ENCODE results near the gene PRR5.

PRR5 gene

DNA sequence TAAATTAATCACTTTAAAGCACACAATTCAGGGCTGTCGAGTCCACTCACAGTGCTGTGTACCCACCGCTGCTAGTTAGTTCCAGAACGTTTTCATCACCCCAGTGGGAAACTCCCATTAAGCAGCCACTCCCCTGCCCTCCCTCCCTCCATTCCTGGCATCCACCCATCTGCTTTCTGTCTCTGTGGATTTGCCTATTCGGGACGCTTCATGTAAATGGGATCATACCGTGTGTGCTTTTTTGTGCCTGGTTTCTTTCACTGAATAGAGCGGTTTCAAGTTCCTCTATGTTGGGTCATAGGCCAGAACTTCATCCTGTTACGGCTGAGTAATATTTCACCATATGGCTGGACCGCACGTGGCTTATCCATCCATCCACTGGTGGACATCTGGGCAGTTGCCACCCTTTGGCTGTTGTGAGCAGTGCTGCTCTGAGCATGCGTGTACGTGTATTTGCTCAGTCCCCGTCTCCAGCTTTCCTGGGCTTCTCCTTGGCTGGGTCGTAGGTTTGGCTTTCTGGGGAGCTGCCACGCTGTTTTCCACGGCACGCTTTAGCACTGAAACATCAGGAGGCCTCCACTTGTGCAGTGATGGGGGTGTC is 80.5 kb downstream of the PRR5 start:
- no peak overlapping the region for H3K4me3 ChIP-seq (ENCODE audit: low read depth, low read length)
- peaks cover 11% of the 10 kb centered on the region for H3K36me3 ChIP-seq (ENCODE audit: control insufficient read depth, insufficient read depth, low read length)
- no peaks in the 10 kb centered on the region for H3K9me3 ChIP-seq (ENCODE audit: control insufficient read depth, insufficient read depth, low read length)
- H3K4me1 ChIP-seq (ENCODE audit: control insufficient read depth, insufficient read depth, low read length) = peaks cover 3% of the 10 kb centered on the region; the same call in 1 of the 2 replicates
- no peak overlapping the region for H3K9ac ChIP-seq (ENCODE audit: low read depth, low read length)
- H3K27ac ChIP-seq (ENCODE audit: low read depth, low read length) = no peak overlapping the region
- no peaks in the 10 kb centered on the region for H3K27me3 ChIP-seq (ENCODE audit: control insufficient read depth, insufficient read depth, low read length)

DNA sequence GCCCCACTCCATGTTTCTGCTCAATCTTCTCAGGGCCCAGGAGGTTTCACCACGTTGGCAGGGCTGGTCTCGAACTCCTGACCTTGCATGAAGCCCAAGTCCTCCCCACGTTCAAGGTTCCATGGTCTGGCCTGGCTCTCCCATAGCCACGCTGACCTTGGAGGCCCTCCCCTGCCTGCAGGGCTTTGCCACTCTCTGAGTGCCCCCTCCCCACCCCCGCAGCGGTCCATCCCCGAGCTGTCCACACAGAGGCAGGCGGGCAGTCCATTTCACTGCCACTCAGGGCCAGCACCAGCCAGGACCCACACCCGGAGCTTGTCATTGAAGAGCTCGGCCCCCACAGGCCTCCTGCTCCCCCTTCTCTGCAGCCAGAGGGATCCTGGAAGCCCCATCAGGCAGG is 81.1 kb downstream of the PRR5 start:
- Histone ChIP-seq H3K9me3 (ENCODE audit: control insufficient read depth, insufficient read depth, low read length) (no peaks in the 10 kb centered on the region), H3K27ac (ENCODE audit: low read depth, low read length) (no peak overlapping the region), H3K27me3 (ENCODE audit: control insufficient read depth, insufficient read depth, low read length) (no peaks in the 10 kb centered on the region), H3K9ac (ENCODE audit: low read depth, low read length) (no peak overlapping the region), H3K36me3 (ENCODE audit: control insufficient read depth, insufficient read depth, low read length) (peaks cover 14% of the 10 kb centered on the region), H3K4me3 (ENCODE audit: low read depth, low read length) (no peak overlapping the region), H3K4me1 (ENCODE audit: control insufficient read depth, insufficient read depth, low read length) (peaks cover 3% of the 10 kb centered on the region; the same call in 1 of the 2 replicates)

DNA sequence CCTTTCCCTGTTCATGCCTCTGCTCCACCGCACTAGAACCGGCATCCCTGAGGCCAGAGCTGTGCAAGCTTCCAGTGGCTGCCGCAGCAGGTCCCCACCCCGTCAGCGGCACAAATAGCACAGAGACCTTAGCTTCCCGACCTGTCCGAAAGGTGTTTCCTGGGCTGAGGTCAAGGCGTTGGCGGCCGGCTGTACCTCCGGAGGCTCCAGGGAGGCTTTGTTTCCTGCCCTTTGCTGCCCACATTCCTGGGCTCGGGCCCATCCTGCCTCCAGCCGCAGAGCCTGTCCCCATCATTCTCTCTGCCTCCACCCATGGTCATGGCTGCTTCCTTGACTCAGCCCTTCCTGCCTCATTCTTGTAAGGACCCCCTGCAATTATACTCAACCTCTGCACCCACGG is 81.6 kb downstream of the PRR5 start:
- no peak overlapping the region for H3K27ac ChIP-seq (ENCODE audit: low read depth, low read length)
- peaks cover 14% of the 10 kb centered on the region for H3K36me3 ChIP-seq (ENCODE audit: control insufficient read depth, insufficient read depth, low read length)
- peaks cover 3% of the 10 kb centered on the region; the same call in 1 of the 2 replicates for H3K4me1 ChIP-seq (ENCODE audit: control insufficient read depth, insufficient read depth, low read length)
- H3K9ac ChIP-seq (ENCODE audit: low read depth, low read length) = no peak overlapping the region
- no peaks in the 10 kb centered on the region for H3K9me3 ChIP-seq (ENCODE audit: control insufficient read depth, insufficient read depth, low read length)
- no peak overlapping the region for H3K4me3 ChIP-seq (ENCODE audit: low read depth, low read length)
- no peaks in the 10 kb centered on the region for H3K27me3 ChIP-seq (ENCODE audit: control insufficient read depth, insufficient read depth, low read length)

DNA sequence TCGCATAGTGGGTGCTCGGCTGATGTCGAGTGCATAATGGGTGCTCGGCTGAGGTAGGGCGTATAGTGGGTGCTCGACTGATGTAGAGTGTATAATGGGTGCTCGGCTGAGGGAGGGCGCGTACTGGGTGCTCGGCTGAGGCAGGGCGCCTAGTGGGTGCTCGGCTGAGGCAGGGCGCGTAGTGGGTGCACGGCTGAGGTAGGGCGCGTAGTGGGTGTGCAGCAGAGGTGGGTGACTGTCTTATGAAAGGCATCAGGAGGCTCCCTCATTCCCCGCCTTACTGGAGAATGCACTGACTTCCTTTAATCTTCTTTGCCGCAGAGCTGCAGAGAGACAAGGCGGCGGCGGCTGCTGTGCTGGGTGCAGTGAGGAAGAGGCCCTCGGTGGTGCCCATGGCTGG is 84.1 kb downstream of the PRR5 start:
- Histone ChIP-seq H3K4me3 (ENCODE audit: low read depth, low read length) (no peak overlapping the region), H3K9ac (ENCODE audit: low read depth, low read length) (no peak overlapping the region), H3K27me3 (ENCODE audit: control insufficient read depth, insufficient read depth, low read length) (no peaks in the 10 kb centered on the region), H3K4me1 (ENCODE audit: control insufficient read depth, insufficient read depth, low read length) (peaks cover 3% of the 10 kb centered on the region; the same call in 1 of the 2 replicates), H3K9me3 (ENCODE audit: control insufficient read depth, insufficient read depth, low read length) (no peaks in the 10 kb centered on the region), H3K36me3 (ENCODE audit: control insufficient read depth, insufficient read depth, low read length) (peaks cover 14% of the 10 kb centered on the region), H3K27ac (ENCODE audit: low read depth, low read length) (no peak overlapping the region)

DNA sequence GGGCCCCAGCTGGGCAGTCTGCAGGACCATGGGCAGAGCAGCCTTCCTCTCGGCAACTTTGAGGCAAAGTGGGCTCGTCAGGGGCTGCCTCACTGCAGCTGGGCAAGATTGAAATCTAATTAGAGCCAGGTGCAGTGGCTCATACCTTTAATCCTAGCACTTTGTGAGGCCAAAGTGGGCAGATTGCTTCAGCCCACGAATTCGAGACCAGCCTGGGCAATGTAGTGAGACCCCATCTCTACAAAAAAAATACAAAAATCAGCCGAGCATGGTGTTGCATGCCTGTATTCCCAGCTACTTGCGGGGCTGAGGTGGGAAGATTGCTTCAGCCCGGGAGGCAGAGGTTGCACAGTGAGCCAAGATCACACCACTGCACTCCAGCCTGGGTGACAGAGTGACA is 84.6 kb downstream of the PRR5 start:
- Histone ChIP-seq H3K9ac (ENCODE audit: low read depth, low read length) (no peak overlapping the region), H3K4me3 (ENCODE audit: low read depth, low read length) (no peak overlapping the region), H3K27ac (ENCODE audit: low read depth, low read length) (no peak overlapping the region), H3K27me3 (ENCODE audit: control insufficient read depth, insufficient read depth, low read length) (no peaks in the 10 kb centered on the region), H3K36me3 (ENCODE audit: control insufficient read depth, insufficient read depth, low read length) (peaks cover 14% of the 10 kb centered on the region), H3K4me1 (ENCODE audit: control insufficient read depth, insufficient read depth, low read length) (peaks cover 3% of the 10 kb centered on the region; the same call in 1 of the 2 replicates), H3K9me3 (ENCODE audit: control insufficient read depth, insufficient read depth, low read length) (no peaks in the 10 kb centered on the region)

Data from HUES48 (cell line).